HL-60 (cell line): ENCODE results near the gene PBX1.

Experiments used
- DNase-seq, 2 experiments: peaks; one replicate each; pipeline ENCODE4 v3.0.0-alpha.2; 2010 to 2020; ENCODE audit warnings: low read depth in 1 of 2, low spot score in 1 of 2
- H3K27ac ChIP-seq: fragments of 250-450 bp; sonication (Bioruptor Pico); replicated peaks from 2 replicates; pipeline ENCODE4 v1.5.1; 2020; ENCODE audit warnings: mild to moderate bottlenecking, moderate library complexity
- H3K27me3 ChIP-seq: fragments of 250-450 bp; sonication (Bioruptor Pico); 2 replicates; pipeline ENCODE4 v1.5.1; 2021; ENCODE audit warnings: mild to moderate bottlenecking, moderate library complexity; ENCODE audit not compliant: insufficient read depth, poor library complexity, severe bottlenecking
- H3K4me3 ChIP-seq: replicated peaks from 2 replicates; pipeline ENCODE4 v1.5.1; 2011; ENCODE audit warnings: mild to moderate bottlenecking, control low read depth, low read length; ENCODE audit not compliant: insufficient read depth
- GABPA ChIP-seq: IDR thresholded peaks from 2 replicates; pipeline ENCODE4 v1.6.1; 2012; ENCODE audit warnings: low read depth
- POLR2AphosphoS5 ChIP-seq: IDR thresholded peaks from 2 replicates; pipeline ENCODE4 v1.6.1; 2012; ENCODE audit warnings: low read depth
- SPI1 ChIP-seq: IDR thresholded peaks from 2 replicates; pipeline ENCODE4 v1.6.1; 2012; ENCODE audit warnings: low read depth, mild to moderate bottlenecking, borderline replicate concordance
- TF ChIP-seq, protein P1 (sequence below): IDR thresholded peaks from one replicate; pipeline ENCODE4 v1.5.1; 2011; ENCODE audit warnings: low read length, control low read depth, inconsistent platforms; ENCODE audit not compliant: insufficient read depth
- TF ChIP-seq, protein P2 (sequence below): IDR thresholded peaks from 2 replicates; pipeline ENCODE4 v1.6.1; 2012; ENCODE audit warnings: low read depth; ENCODE audit not compliant: insufficient replicate concordance

PBX1 gene

DNA sequence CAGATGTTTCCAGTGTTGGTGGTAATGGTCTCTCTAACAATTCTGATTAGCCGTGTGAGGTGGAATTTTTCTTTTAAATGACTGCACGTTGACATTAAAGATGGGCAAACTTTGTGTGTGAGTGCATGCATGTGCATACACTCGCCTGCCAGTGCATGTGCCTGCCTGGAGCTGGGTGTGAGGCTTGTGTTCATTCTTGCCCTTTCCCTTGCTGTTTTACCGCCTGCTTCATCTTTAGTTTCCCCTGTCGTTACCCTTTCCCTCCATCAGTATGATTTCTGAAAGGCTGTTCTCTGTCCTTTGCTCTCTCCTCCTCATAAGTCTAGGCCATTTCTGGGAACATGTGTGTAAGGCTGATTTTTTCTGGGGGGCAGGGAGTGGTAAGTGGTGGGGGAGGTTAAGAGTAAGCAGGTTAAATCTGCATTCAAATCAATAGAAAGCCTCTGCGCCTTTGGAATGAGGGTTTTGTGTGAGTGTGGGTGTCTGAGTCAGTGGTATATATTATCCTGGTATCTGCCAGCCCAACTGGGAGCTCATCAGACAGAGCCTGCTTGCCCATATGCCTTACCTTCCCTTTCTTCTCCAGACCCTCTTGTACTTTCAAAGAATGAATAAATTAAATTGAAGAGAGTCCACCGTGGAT, 112.5 kb downstream of the PBX1 start:
- DNase-seq: no peak
- TF ChIP-seq, protein P1, sequence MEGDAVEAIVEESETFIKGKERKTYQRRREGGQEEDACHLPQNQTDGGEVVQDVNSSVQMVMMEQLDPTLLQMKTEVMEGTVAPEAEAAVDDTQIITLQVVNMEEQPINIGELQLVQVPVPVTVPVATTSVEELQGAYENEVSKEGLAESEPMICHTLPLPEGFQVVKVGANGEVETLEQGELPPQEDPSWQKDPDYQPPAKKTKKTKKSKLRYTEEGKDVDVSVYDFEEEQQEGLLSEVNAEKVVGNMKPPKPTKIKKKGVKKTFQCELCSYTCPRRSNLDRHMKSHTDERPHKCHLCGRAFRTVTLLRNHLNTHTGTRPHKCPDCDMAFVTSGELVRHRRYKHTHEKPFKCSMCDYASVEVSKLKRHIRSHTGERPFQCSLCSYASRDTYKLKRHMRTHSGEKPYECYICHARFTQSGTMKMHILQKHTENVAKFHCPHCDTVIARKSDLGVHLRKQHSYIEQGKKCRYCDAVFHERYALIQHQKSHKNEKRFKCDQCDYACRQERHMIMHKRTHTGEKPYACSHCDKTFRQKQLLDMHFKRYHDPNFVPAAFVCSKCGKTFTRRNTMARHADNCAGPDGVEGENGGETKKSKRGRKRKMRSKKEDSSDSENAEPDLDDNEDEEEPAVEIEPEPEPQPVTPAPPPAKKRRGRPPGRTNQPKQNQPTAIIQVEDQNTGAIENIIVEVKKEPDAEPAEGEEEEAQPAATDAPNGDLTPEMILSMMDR: no peak
- TF ChIP-seq GABPA (no peak), POLR2AphosphoS5 (no peak)
- Histone ChIP-seq H3K27ac (no peak overlapping the region), H3K4me3 (no peak overlapping the region), H3K27me3 (no peaks in the 10 kb centered on the region)

DNA sequence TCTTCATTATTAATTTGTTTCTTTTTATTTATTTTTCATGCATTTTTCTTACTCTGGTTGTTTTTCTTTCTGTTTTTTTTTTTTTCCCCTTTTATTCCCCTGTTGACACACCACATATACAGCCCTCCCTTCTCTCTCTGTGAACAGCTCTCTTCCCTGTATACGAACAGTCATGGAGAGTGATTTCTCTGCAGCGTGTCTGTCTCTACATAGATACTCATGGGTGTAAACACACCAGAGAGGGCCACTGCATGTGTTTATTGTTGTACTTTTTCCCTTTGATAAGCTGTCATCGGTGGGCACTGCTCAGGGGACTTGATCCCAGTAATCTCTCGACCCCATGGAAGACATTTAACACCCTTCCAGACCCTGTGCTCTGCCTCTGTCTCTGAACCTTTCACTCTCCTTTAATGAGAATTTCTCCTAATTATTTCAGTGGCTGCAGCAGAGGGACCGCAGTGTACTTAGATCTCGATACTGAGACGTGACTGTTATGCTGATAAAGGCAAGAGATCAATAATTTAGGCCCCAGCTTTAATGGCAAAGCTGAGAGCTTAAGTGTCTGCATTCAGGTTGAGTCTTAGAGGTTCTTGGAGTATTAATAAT, 113.1 kb downstream of the PBX1 start:
- no peak for DNase-seq
- TF ChIP-seq GABPA (no peak), POLR2AphosphoS5 (no peak), SPI1 (no peak)
- TF ChIP-seq, protein P1: no peak
- TF ChIP-seq, protein P2, sequence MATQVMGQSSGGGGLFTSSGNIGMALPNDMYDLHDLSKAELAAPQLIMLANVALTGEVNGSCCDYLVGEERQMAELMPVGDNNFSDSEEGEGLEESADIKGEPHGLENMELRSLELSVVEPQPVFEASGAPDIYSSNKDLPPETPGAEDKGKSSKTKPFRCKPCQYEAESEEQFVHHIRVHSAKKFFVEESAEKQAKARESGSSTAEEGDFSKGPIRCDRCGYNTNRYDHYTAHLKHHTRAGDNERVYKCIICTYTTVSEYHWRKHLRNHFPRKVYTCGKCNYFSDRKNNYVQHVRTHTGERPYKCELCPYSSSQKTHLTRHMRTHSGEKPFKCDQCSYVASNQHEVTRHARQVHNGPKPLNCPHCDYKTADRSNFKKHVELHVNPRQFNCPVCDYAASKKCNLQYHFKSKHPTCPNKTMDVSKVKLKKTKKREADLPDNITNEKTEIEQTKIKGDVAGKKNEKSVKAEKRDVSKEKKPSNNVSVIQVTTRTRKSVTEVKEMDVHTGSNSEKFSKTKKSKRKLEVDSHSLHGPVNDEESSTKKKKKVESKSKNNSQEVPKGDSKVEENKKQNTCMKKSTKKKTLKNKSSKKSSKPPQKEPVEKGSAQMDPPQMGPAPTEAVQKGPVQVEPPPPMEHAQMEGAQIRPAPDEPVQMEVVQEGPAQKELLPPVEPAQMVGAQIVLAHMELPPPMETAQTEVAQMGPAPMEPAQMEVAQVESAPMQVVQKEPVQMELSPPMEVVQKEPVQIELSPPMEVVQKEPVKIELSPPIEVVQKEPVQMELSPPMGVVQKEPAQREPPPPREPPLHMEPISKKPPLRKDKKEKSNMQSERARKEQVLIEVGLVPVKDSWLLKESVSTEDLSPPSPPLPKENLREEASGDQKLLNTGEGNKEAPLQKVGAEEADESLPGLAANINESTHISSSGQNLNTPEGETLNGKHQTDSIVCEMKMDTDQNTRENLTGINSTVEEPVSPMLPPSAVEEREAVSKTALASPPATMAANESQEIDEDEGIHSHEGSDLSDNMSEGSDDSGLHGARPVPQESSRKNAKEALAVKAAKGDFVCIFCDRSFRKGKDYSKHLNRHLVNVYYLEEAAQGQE: no peak
- H3K4me3 ChIP-seq: no peak overlapping the region
- no peaks in the 10 kb centered on the region for H3K27me3 ChIP-seq
- no peak overlapping the region for H3K27ac ChIP-seq

DNA sequence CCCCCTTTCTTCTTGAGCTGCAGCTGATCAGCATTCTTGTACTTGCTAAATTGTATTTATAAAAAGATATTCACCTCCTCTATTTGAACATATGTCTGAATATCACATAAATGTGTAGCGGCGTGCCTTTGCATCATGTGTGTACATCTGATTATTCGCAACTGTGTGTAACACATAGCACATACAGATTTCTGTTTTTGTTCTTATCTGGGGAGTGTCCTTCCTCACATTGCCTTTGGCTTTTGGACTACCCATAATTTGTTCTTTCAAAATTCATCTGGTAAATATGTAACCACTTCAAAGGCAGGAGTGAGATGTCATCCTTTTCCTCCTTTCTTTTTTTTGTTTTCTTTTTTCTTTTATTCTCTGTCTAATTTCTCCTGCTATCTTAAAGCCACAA, 113.6 kb downstream of the PBX1 start:
- H3K27me3 ChIP-seq: no peaks in the 10 kb centered on the region
- DNase-seq: no peak
- TF ChIP-seq POLR2AphosphoS5 (no peak), SPI1 (no peak)
- TF ChIP-seq, protein P1: no peak
- TF ChIP-seq, protein P2: no peak
- no peak overlapping the region for H3K4me3 ChIP-seq
- no peak overlapping the region for H3K27ac ChIP-seq

DNA sequence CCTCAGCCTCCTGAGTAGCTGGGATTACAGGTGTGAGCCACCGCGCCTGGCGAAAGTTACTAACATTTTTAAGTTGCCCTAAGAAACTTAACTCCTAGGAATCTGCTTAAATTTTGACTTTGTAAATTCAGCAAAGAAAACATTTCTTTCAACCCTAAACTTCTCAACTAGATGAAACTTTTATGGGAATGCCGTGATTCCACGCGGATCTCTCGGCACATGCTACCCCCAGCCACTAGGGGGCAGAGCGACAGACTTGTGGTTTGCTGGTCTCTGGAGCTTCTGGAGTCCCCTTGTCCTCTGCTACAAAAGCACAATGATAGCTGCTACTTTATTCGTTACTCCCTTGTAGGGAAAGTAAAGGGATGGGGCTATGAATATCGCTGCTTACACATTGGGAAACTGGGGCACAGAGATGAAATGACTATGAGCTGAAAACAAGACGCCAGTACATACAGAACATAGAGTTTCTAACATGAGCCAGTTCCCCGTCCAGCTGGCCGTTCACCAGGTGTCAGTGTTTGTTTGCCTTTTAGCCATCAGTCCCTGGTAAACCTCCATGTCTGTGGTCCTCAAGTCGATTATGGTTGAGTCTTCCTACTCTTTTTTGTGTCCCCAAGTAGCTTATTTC, 114.7 kb downstream of the PBX1 start:
- Histone ChIP-seq H3K27me3 (no peaks in the 10 kb centered on the region), H3K27ac (no peak overlapping the region), H3K4me3 (no peak overlapping the region)
- DNase-seq: no peak
- no peak for TF ChIP-seq GABPA
- TF ChIP-seq, protein P1: peak; percentile 9
